HFF-Myc (cell line): Measurements from ENCODE around the gene RASAL2.

ENCODE experiments used
- DNase-seq: peaks from one replicate; pipeline ENCODE4 v3.0.0-alpha.2; 2011; ENCODE audit warnings: low read depth; ENCODE audit errors: extremely low read depth
- H3K4me3 ChIP-seq: replicated peaks from 2 replicates; pipeline ENCODE4 v1.5.1; 2011; ENCODE audit warnings: low read depth, mild to moderate bottlenecking, control low read depth, low read length
- CTCF ChIP-seq: IDR thresholded peaks from 2 replicates; pipeline ENCODE4 v1.5.1; 2012; ENCODE audit warnings: mild to moderate bottlenecking, low read depth, low read length, control low read depth; ENCODE audit errors: missing control alignments

RASAL2 gene

DNA sequence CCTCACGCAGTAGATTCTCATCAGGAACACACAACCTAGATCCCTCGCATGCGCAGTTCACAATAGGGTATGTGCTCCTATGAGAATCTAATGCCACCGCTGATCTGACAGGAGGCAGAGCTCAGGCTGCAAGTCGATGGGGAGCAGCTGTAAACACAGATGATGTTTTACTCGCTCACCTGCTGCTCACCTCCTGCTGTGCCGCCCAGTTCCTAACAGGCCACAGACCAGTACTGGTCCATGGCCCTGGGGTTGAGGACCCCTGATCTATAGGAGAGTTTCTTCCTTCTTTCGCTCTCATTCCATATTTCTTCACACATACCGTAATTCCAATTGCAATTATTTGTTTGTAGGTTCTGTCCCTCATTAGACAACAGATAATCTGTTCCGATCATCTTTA is 299.5 kb downstream of the RASAL2 start:
- TF ChIP-seq CTCF: no peak
- H3K4me3 ChIP-seq: no peak overlapping the region
- DNase-seq: no peak

- TF ChIP-seq CTCF: no peak
- no peak for DNase-seq
These were observed 302.9 kb downstream of the RASAL2 start for GRCh38 chr1:178396789-178397188.

DNA sequence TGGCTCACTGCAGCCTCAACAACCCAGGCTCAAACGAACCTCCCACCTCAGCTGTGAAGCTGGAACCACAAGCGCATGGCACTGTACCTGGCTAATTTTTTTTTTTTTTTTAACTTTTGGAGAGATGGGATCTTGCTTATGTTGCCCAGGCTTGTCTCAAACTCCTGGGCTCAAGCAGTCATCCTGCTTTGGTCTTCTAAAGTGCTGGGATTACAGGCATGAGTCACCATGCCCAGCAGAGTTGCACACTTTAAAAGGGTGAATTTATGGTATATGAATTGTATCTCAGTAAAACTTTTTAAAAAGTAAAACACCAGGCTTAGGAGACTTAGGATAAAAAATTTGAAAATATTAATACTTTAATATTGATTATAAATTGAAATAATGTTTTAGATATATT is 303.8 kb downstream of the RASAL2 start:
- no peak for TF ChIP-seq CTCF
- H3K4me3 ChIP-seq: no peak overlapping the region
- DNase-seq: no peak

More at GRCh38 chr1:178396789-178397188, 302.9 kb downstream of the RASAL2 start:
- H3K4me3 ChIP-seq: no peak overlapping the region

DNA sequence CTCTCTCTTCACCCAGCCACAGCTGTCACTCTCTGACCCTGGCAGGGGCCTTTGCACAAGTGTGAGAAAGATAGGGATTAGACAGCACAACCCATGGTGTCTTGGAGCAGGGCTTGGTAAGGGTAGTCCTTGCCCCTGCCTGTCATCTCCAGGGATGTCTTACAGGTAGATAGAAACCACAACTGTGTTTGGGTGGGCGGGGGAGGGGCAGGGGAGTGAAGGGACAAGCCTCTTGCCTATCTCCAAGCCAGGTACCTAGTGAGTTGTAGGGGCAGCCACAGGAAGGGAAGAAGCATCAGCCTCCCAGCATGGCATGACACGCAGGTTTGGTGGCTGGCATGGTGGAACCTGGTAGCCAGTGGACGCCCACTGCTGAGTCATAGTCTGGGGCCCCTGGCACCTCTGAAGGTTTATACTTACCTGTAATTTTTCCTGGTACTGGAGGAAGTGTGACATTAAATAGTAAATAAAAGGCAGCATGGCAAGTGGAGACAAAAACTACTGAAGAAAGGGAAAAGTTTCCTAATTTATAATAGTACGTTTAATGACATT is 305.3 kb downstream of the RASAL2 start:
- no peak for TF ChIP-seq CTCF
- H3K4me3 ChIP-seq: no peak overlapping the region
- DNase-seq: no peak

DNA sequence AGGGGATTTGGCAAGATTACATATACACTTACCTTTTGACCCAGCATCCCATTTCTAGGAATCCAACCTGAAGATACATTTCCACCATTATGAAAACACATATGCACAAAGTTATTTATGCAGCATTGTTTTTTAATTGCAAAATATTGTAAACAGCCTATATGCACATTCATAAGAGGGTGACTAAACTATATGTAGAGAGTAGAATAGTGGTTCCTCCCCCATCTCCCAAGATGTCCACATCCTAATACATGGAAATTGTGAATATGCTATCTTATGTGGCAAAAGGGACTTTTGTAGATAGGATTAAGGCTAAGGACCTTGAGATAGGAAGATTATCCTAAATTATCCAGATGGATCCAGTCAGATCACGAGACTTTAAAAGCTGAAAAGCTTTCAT is 311.2 kb downstream of the RASAL2 start:
- DNase-seq: no peak
- TF ChIP-seq CTCF: no peak
- no peak overlapping the region for H3K4me3 ChIP-seq

DNA sequence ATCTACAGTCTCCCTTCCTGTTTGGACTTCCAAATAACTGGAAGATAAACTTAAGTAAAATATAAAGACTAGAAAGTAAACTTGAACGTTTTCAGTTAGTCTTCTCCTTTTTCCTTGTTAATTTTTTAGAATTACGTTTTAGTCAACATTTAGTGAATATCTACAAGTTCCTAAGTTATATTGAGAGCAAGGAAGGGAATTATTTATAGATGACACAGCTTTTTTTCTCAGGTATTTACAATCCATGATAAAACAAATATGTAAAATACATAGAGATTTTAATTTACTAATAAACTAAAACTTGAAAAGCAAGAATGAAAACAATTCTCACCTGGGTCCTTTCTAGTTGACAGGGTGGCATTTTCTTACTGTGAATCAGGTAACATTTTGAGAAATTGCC is 313.3 kb downstream of the RASAL2 start:
- no peak for TF ChIP-seq CTCF
- no peak overlapping the region for H3K4me3 ChIP-seq
- DNase-seq: no peak

DNA sequence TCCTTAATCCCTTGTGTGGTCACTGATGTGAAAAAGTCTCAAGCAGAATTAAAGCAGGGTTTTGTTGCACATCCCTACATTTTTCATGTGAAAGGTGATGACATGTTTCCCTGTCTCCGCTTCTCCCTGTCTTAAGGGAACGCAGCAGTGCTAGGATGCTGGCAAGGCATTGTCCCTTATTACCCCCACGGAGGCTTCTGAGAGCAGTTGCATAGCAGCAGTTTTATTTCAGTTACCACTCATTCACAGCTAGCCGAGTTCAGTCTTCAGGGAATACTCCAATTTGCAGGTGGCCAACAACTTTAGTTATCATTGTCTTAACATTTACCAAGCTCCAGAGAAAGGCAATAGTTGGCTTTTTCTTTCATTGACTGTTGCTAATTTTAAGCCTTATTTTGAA is 313.8 kb downstream of the RASAL2 start:
- no peak overlapping the region for H3K4me3 ChIP-seq
- DNase-seq: no peak

More for the DNA sequence above, 313.8 kb downstream of the RASAL2 start:
- TF ChIP-seq CTCF: no peak
